CD4-positive, alpha-beta memory T cell (primary cell): ENCODE results near the gene TSHZ2. TPM values are rescaled to one million over a fixed set of nuclear protein-coding genes. Genes with fewer than 3 reads are reported as not detected.
A peak's percentile ranks its signal among the peaks of the same experiment; 100 is the strongest.
"Not testable (repeated sequence)": the region's sequence is repeated elsewhere in the genome, so short reads cannot be mapped to it uniquely, and the experiment has no call there.

Experiments
- CTCF ChIA-PET: fragments of 350-600 bp; sonication (Branson Sonifier 250); formaldehyde crosslinking; loops from one replicate; lab custom pipeline; 2021; ENCODE audit warnings: inconsistent platforms; ENCODE audit not compliant: partially characterized antibody; lab: Charles Lee
- POLR2A ChIA-PET: fragments of 350-600 bp; sonication (Branson Sonifier 250); formaldehyde crosslinking; loops from one replicate; lab custom pipeline; 2021; ENCODE audit not compliant: partially characterized antibody; lab: Charles Lee
- DNase-seq, 5 donors: peaks; one replicate each; pipeline versions ENCODE4 v3.0.0 to v3.0.0-alpha.2; 2020 to 2022; ENCODE audit warnings: mixed read lengths in 1 of 5
- H3K27ac ChIP-seq: one replicate; pipeline ENCODE4 v1.7.0; 2013; ENCODE audit warnings: low read depth, low read length
- H3K27me3 ChIP-seq: 2 replicates; pipeline ENCODE4 v1.7.0; 2013; ENCODE audit warnings: mild to moderate bottlenecking, low read length, moderate library complexity; ENCODE audit not compliant: insufficient read depth
- H3K36me3 ChIP-seq: 2 replicates; pipeline ENCODE4 v1.7.0; 2013; ENCODE audit warnings: mild to moderate bottlenecking, low read length, moderate library complexity; ENCODE audit not compliant: insufficient read depth
- H3K4me1 ChIP-seq: 2 replicates; pipeline ENCODE4 v1.7.0; 2013; ENCODE audit warnings: mild to moderate bottlenecking, low read length, moderate library complexity; ENCODE audit not compliant: insufficient read depth
- H3K4me3 ChIP-seq, 2 donors: one replicate each; pipeline ENCODE4 v1.7.0; 2013; ENCODE audit warnings: low read length in 2 of 2, mild to moderate bottlenecking in 1 of 2
- H3K9me3 ChIP-seq, 2 donors: one replicate each; pipeline ENCODE4 v1.7.0; 2013; ENCODE audit warnings: low read length in 2 of 2, control low read depth in 1 of 2; ENCODE audit not compliant: control insufficient read depth in 1 of 2
- H3K27ac Mint-ChIP-seq, 7 donors: one replicate each; pipeline ENCODE4 v1.8.0; 2020 to 2021; ENCODE audit warnings: mixed read lengths in 7 of 7, mild to moderate bottlenecking in 6 of 7, inconsistent platforms in 3 of 7, moderate library complexity in 3 of 7
- H3K27me3 Mint-ChIP-seq, 2 donors: one replicate each; pipeline ENCODE4 v1.8.0; 2020 to 2021; ENCODE audit warnings: mixed read lengths in 2 of 2
- H3K36me3 Mint-ChIP-seq, 2 donors: one replicate each; pipeline ENCODE4 v1.8.0; 2020 to 2021; ENCODE audit warnings: mixed read lengths in 2 of 2, inconsistent platforms in 1 of 2, mild to moderate bottlenecking in 1 of 2
- H3K4me1 Mint-ChIP-seq, 4 donors: one replicate each; pipeline ENCODE4 v1.8.0; 2020 to 2021; ENCODE audit warnings: mixed read lengths in 4 of 4, mild to moderate bottlenecking in 1 of 4
- H3K4me3 Mint-ChIP-seq, 8 donors: one replicate each; pipeline ENCODE4 v1.8.0; 2020 to 2021; ENCODE audit warnings: mixed read lengths in 8 of 8, mild to moderate bottlenecking in 7 of 8, moderate library complexity in 6 of 8, inconsistent platforms in 3 of 8
- H3K9me3 Mint-ChIP-seq, 8 donors: one replicate each; pipeline ENCODE4 v1.8.0; 2020 to 2021; ENCODE audit warnings: mixed read lengths in 8 of 8, mild to moderate bottlenecking in 5 of 8, inconsistent platforms in 3 of 8, moderate library complexity in 1 of 8
- intact Hi-C: fragments of 100-400 bp; cut with micrococcal nuclease; formaldehyde crosslinking; loops from one replicate; pipeline ENCODE4 v1.15.1; 2023
- polyA plus RNA-seq, 2 donors: library from polyadenylated mRNA; unstranded; fragments of 300-500 nt; fragmentation: Illumina TruSeq; gene quantifications; one replicate each; pipeline ENCODE4 v1.2.3, GENCODE V29; 2021
- total RNA-seq, 2 experiments: library from RNA; stranded (reverse); gene quantifications; one replicate each; pipeline ENCODE4 v1.2.3, GENCODE V29; 2021

TSHZ2 gene
- total and polyA plus RNA-seq, 4 experiments from 2014 or later: 2.3 to 31.8 (median 17.1) TPM

GRCh38 chr20:52964131-52964530 lies 8.0 kb upstream of the TSHZ2 start:
- Mint-ChIP-seq H3K36me3 (no peaks in the 10 kb centered on the region), H3K4me3 (no peak overlapping the region), H3K4me1 (peaks cover 0 to 5% (median under 1%) of the 10 kb centered on the region in 4 donors), H3K27ac (no peak overlapping the region), H3K9me3 (peaks cover 0 to 2% (median 0%) of the 10 kb centered on the region in 8 donors), H3K27me3 (peaks cover 0 to 14% of the 10 kb centered on the region in 2 donors)
- DNase-seq: no peak
- Histone ChIP-seq H3K27ac (no peak overlapping the region), H3K36me3 (no peaks in the 10 kb centered on the region), H3K4me1 (peaks cover 3% of the 10 kb centered on the region), H3K27me3 (no peaks in the 10 kb centered on the region), H3K4me3 (no peak overlapping the region), H3K9me3 (no peaks in the 10 kb centered on the region)
- ChIA-PET POLR2A (interaction anchor here (1.4 kb wide), 1 partner anchor 10 kb away, joined by 3 read pairs; no protein-coding TSS in a partner anchor), CTCF (no interaction called here)
- intact Hi-C loops: no loop called here

- Histone ChIP-seq H3K9me3 (no peaks in the 10 kb centered on the region), H3K36me3 (no peaks in the 10 kb centered on the region), H3K27ac (no peak overlapping the region), H3K27me3 (no peaks in the 10 kb centered on the region), H3K4me1 (peaks cover 3% of the 10 kb centered on the region), H3K4me3 (no peak overlapping the region)
- ChIA-PET POLR2A (no interaction called here), CTCF (interaction anchor here (0.5 kb wide), 1 partner anchor 231 kb away, joined by 4 read pairs; no protein-coding TSS in a partner anchor)
- intact Hi-C loops: no loop called here
- Mint-ChIP-seq H3K9me3 (peaks cover 0 to 2% (median 0%) of the 10 kb centered on the region in 8 donors), H3K36me3 (no peaks in the 10 kb centered on the region), H3K27ac (no peak overlapping the region), H3K4me1 (peaks cover 0 to 3% (median under 1%) of the 10 kb centered on the region in 4 donors), H3K27me3 (peaks cover 0 to 12% of the 10 kb centered on the region in 2 donors), H3K4me3 (peak overlapping the region in 1 of 8 donors; percentile 5)
- DNase-seq: no peak
Measured at GRCh38 chr20:52965380-52965779, 6.8 kb upstream of the TSHZ2 start.

- no peak overlapping the region for H3K27ac ChIP-seq
- no peak for DNase-seq
- POLR2A ChIA-PET: no interaction called here
- Mint-ChIP-seq H3K27ac (no peak overlapping the region), H3K4me1 (peaks cover 0 to 3% (median under 1%) of the 10 kb centered on the region in 4 donors), H3K36me3 (no peaks in the 10 kb centered on the region), H3K4me3 (no peak overlapping the region), H3K27me3 (peaks cover 0 to 13% of the 10 kb centered on the region in 2 donors), H3K9me3 (peaks cover 0 to 2% (median 0%) of the 10 kb centered on the region in 8 donors)
- no peaks in the 10 kb centered on the region for H3K9me3 ChIP-seq
- no peak overlapping the region for H3K4me3 ChIP-seq
- peaks cover 3% of the 10 kb centered on the region for H3K4me1 ChIP-seq
- no peaks in the 10 kb centered on the region for H3K36me3 ChIP-seq
- no peaks in the 10 kb centered on the region for H3K27me3 ChIP-seq
- CTCF ChIA-PET: no interaction called here
- intact Hi-C loops: no loop called here
Measured at GRCh38 chr20:52965819-52966218, 6.3 kb upstream of the TSHZ2 start.

GRCh38 chr20:52966543-52966942 lies 5.6 kb upstream of the TSHZ2 start:
- H3K9me3 ChIP-seq, DNase-seq, intact Hi-C loops, H3K4me1 Mint-ChIP-seq, H3K4me3 Mint-ChIP-seq, H3K27ac ChIP-seq, H3K36me3 Mint-ChIP-seq, H3K4me1 ChIP-seq, CTCF ChIA-PET, H3K36me3 ChIP-seq, H3K27me3 ChIP-seq, H3K9me3 Mint-ChIP-seq, H3K4me3 ChIP-seq: not testable (repeated sequence)
- H3K27me3 Mint-ChIP-seq: peaks cover 3 to 20% of the 10 kb centered on the region in 2 donors
- POLR2A ChIA-PET: interaction anchor here (1.6 kb wide), 1 partner anchor 35 kb away, joined by 6 read pairs; no protein-coding TSS in a partner anchor
- peak overlapping the region in 2 of 7 donors; percentile 23 to 45 for H3K27ac Mint-ChIP-seq

GRCh38 chr20:52971498-52972189 lies 514 bp upstream of the TSHZ2 start:
- ChIA-PET CTCF (no interaction called here), POLR2A (interaction anchor here (1.0 to 1.6 kb wide), 4 partner anchors 8 to 562 kb away, joined by 4 to 13 read pairs (median 5); no protein-coding TSS in a partner anchor)
- no peaks in the 10 kb centered on the region for H3K9me3 Mint-ChIP-seq
- H3K27ac Mint-ChIP-seq: peak overlapping the region; percentile 5 to 92 (median 87)
- intact Hi-C loops: loop anchor here (2.0 to 10.0 kb wide), 4 partner anchors 51 to 976 kb away; no protein-coding TSS in a partner anchor
- H3K4me3 ChIP-seq: peak overlapping the region in 1 of 2 donors; percentile 63
- peak overlapping the region; percentile 69 to 94 (median 78) for H3K4me3 Mint-ChIP-seq
- peaks cover 27% of the 10 kb centered on the region for H3K4me1 ChIP-seq
- peaks cover 11 to 51% (median 27%) of the 10 kb centered on the region in 4 donors for H3K4me1 Mint-ChIP-seq
- DNase-seq: peak in 3 of 5 donors; percentile 5 to 41 (median 10)
- H3K27me3 ChIP-seq: no peaks in the 10 kb centered on the region
- no peaks in the 10 kb centered on the region for H3K9me3 ChIP-seq
- H3K27me3 Mint-ChIP-seq: peaks cover 5 to 28% of the 10 kb centered on the region in 2 donors
- peak overlapping the region; percentile 71 for H3K27ac ChIP-seq
- peaks cover 0 to 10% of the 10 kb centered on the region in 2 donors for H3K36me3 Mint-ChIP-seq
- no peaks in the 10 kb centered on the region for H3K36me3 ChIP-seq

GRCh38 chr20:52972965-52973819 lies 1.0 kb downstream of the TSHZ2 start:
- CTCF ChIA-PET: interaction anchor here (0.8 to 0.9 kb wide), 2 partner anchors 9 to 661 kb away, joined by 3 read pairs; no protein-coding TSS in a partner anchor
- Histone ChIP-seq H3K27me3 (no peaks in the 10 kb centered on the region), H3K4me3 (peak overlapping the region; percentile 49 to 63), H3K27ac (peak overlapping the region; percentile 71), H3K36me3 (no peaks in the 10 kb centered on the region), H3K9me3 (no peaks in the 10 kb centered on the region), H3K4me1 (peaks cover 37% of the 10 kb centered on the region)
- H3K36me3 Mint-ChIP-seq: peaks cover 0 to 10% of the 10 kb centered on the region in 2 donors
- POLR2A ChIA-PET: interaction anchor here (1.3 to 5.7 kb wide), 6 partner anchors 9 to 568 kb away, joined by 3 to 111 read pairs (median 8); no protein-coding TSS in a partner anchor
- DNase-seq: peak in 4 of 5 donors; percentile 31 to 47 (median 37)
- peaks cover 13 to 62% (median 35%) of the 10 kb centered on the region in 4 donors for H3K4me1 Mint-ChIP-seq
- H3K27ac Mint-ChIP-seq: peak overlapping the region; percentile 89 to 98 (median 96)
- intact Hi-C loops: loop anchor here (2.0 to 10.0 kb wide), 4 partner anchors 49 to 974 kb away; no protein-coding TSS in a partner anchor
- peaks cover 0 to 3% (median 0%) of the 10 kb centered on the region in 8 donors for H3K9me3 Mint-ChIP-seq
- H3K27me3 Mint-ChIP-seq: peaks cover 5 to 30% of the 10 kb centered on the region in 2 donors
- peak overlapping the region; percentile 91 to 98 (median 96) for H3K4me3 Mint-ChIP-seq
